ENCODE measurements around the gene SIX3.

SIX3 gene

GRCh38 chr2:44941551-44942234, at the start of gene SIX3:
Gene SIX3 (plus strand): TSS chr2:44941702. CDS start chr2:44942105, 403 bp downstream.
- no peak for DNase-seq (ENCODE audit: low read depth in 2 of 2)

- DNase-seq (ENCODE audit: low read depth in 2 of 2), result no peak
Measured at GRCh38 chr2:44894058-44894457, 47.4 kb upstream of the SIX3 start.

- DNase-seq (ENCODE audit: low read depth in 2 of 2), result no peak
Measured at GRCh38 chr2:44895061-44895460, 46.4 kb upstream of the SIX3 start.

DNA sequence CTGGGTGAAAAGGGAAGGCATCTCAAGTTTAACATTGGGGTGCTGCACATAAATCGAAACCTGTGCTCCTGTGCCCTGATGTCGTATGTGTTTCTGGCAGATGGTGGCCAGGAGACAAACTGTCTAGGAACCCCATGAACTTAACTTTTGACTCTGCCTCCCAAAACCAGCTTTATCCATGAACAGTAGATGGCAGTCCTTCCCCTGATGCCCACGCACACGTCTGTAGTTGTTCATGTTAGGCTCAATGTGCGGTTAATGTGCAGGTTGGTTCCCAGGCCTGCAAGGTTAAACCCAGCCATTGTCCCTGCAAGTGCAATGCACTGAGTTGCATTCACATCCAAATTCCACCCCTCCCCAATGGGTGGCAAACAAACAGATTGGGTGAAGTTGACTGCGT, 44.1 kb upstream of the SIX3 start:
- DNase-seq (ENCODE audit: low read depth in 2 of 2), result no peak

- DNase-seq (ENCODE audit: low read depth in 2 of 2), result no peak
Measured at GRCh38 chr2:44902217-44903137, 39.0 kb upstream of the SIX3 start.

GRCh38 chr2:44904578-44904977, 36.9 kb upstream of the SIX3 start:
- no peak for DNase-seq (ENCODE audit: low read depth in 2 of 2)

DNA sequence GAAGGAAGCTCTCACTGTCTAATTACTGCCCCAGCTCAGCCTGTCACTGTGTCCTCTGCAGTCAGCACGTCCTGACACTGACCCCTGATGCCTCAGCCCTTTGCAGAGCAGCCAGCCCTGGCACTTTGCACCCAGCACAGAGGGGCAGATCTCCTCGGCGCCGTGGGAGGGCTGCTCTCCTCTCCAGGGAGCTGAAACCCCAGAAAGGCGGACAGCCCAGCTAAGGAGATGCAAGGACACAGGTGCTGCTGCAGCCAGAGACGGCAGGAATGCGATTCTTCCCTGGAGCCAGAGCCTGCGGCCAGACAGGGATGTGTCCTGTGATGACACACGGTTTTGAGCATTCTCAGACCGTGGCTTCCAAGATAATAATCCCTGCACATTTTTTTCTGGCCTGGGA, 34.5 kb upstream of the SIX3 start:
- DNase-seq (ENCODE audit: low read depth in 2 of 2), result no peak

DNA sequence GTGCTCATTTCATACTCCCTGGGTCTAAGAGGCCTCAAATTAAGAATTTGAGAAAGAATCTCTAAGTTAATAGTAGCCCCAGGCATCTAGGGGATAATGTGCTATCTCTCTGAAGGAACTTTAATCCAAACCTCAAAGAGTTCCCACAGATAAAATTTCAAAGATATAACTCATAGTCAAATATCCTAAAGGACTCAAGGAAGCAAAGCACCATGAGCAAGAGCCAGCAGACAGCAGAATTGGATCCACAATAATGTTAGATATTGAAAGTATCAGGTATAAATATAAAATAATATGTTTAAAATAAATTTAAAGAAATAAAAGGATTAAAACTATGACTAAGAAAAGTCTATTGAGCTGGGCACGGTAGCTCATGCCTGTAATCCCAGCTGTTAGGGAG, 31.7 kb upstream of the SIX3 start:
- no peak for DNase-seq (ENCODE audit: low read depth in 2 of 2)

GRCh38 chr2:44912660-44913059, 28.8 kb upstream of the SIX3 start:
- no peak for DNase-seq (ENCODE audit: low read depth in 2 of 2)

DNA sequence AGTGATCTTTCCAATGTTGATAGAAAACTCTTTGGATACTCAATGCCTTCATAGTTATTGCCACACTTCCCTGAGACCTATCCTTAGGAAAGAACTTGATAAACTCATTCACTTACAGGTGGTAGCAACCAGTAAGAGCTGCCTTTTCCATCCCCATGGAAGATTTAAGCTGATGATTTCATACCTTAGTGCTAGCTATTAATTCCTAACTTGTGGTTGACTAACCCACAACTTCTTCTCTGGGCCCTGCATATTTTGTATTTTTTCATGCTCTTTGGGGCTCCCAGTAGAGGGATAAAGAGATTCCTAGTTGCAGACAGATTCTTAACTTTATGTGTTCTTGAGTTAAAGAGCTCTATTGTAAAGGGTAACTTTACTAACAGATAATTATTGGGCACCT, 25.2 kb upstream of the SIX3 start:
- DNase-seq (ENCODE audit: low read depth in 2 of 2), result no peak

DNA sequence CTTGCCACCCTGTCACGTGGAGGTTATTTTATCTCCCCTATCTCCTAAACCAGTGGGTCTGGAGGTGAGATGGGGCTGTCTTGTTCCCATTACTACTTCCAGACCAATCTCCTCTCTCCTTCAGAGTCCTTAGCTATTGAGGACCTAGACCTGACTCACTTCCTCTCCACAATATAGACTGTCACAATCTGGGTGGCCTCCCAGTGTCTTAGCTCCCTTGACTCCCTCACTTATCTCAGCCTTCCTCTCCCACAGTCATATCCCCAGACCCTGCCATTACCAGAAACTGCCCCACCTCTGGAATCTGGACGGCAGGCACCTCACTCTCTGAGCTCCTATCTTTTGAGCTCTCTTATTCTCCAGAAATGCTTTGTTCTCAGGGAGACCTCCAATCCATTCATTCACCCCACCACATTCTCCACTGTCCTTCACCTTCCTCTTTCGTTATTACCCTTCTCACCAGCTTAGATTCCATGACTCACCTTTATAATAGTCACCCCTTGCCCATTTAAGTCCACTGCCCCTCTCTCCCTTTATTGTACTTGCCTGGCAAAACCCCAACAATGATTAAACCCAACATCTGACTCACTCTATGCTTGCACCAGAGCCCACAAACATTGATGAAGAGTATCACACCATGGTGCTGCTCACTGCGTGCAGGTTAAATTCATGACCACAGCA, 23.3 kb upstream of the SIX3 start:
- no peak for DNase-seq (ENCODE audit: low read depth in 2 of 2)

DNA sequence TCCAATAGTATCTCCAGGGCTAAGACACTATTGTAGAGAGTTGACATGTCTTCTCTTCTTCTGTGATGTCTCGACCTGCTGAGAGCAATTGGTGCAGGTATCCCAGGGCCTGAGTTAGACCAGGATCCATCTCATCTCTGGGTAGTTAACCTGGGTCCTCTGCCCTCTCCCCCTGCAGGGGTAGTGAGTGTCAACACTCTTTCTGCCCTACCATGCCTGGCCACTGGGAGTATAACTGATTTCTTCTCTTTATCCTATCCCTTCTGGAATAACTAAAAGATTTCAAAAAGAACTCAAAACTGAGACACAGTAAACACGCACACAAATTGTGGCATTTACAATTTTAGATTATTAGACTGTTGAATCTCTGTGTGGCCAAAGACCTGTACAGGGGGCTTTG, 20.8 kb upstream of the SIX3 start:
- DNase-seq (ENCODE audit: low read depth in 2 of 2), result no peak

DNA sequence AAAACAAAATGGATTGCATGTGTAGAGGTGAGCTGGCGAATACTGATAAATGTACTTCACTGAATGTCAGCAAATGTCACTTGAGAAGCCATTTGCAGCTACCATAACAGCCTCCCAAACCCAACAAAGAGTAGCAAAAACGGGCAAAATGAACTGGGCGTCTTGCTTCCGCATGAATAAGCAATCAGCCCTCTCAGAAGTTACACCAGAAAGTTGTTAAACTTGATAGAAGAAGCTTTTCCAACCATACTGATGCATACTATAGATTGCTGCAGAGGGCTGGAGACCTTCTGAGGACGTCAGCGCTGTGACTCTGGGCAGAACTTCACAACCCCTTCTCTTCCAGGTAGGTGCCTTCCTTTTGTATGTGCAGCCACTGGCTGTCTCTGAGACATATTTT, 18.7 kb upstream of the SIX3 start:
- DNase-seq (ENCODE audit: low read depth in 2 of 2), result no peak

- DNase-seq (ENCODE audit: low read depth in 2 of 2), result no peak
Measured at GRCh38 chr2:44925561-44926136, 15.9 kb upstream of the SIX3 start.

DNA sequence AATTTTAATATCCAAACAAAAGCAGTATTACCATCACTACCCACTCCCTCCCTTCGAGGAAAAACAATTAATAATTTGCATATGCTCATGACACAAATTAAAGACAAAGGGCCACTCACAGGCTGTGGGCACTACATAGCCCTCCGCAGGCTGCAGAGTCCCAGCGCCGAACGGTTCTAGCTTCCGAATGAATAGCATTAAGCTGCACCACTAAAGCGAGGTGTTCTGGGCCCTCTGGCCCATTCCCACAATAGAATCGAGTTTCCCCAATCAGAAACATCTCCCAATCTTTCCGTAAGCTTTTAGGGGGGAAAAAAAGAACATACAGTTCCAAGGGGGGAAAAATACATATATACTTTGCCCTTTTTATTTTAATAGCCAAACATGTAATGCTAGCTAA, 14.5 kb upstream of the SIX3 start:
- no peak for DNase-seq (ENCODE audit: low read depth in 2 of 2)

DNA sequence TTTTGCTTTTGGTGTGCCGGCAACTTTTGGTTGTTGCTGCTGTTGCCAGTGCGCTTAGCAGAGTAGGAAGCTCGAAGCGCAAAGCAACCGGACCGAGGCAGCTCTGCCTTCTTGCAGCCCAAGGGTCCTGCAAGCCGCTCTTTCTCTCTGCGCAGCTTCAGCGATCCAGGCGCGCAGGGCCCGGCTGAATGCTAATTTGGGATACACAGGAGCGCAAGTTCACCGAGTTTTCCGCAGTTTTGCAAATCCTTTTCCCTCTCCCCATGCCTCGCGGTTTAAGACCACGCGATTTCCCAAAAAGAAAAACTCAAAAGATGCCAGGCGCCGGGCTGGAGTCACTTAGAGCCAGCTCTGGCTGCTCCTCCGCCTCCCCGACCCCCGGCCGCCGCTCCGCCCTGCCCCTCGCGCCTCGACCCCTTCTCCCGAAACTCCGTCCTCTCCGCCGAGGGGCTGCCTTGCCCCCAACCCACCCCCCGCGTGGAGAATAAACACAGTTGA, 13.5 kb upstream of the SIX3 start:
- no peak for DNase-seq (ENCODE audit: low read depth in 2 of 2)

GRCh38 chr2:44928483-44929158, 12.9 kb upstream of the SIX3 start:
- no peak for DNase-seq (ENCODE audit: low read depth in 2 of 2)

GRCh38 chr2:44929159-44929734, 12.3 kb upstream of the SIX3 start:
- no peak for DNase-seq (ENCODE audit: low read depth in 2 of 2)

DNA sequence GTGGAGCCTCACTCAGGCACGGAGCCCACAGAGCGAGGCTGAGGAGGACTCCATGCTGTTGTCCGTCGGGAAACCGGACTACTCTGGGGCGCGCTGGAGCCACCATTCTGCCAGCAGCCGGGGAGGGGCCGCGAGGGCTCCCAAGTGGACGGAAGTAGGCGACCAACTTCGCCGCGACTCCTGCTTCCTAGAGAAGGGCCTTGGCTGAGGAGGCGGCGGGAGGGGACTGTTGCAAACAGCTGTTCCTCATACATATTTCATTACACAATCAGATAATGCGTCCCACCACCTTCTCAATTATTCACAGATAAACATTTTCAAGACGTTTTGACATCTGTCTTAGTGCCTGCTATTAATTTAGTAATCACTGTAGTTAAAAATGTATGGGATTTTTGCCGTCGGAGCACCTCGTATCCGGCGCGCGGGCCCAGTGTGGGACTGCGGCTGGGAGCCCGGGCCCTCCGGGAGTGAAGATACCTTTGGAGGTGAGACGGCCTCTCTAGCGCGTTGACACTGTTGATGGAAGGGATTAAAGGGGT, 11.7 kb upstream of the SIX3 start:
- DNase-seq (ENCODE audit: low read depth in 2 of 2), result no peak

- no peak for DNase-seq (ENCODE audit: low read depth in 2 of 2)
Measured at GRCh38 chr2:44930274-44931197, 11.0 kb upstream of the SIX3 start.

All from fibroblast of skin of left biceps (primary cell).